Neural crest cell (in vitro differentiated cells): ENCODE data around the gene TNFAIP8L1. TPM values are rescaled to one million over a fixed set of nuclear protein-coding genes. Genes with fewer than 3 reads are reported as not detected.
"Not testable (repeated sequence)": the region's sequence is repeated elsewhere in the genome, so short reads cannot be mapped to it uniquely, and the experiment has no call there.

Experiments used
- DNase-seq: peaks from one replicate; pipeline ENCODE4 v3.0.0; 2021; ENCODE audit warnings: low read depth, mixed read lengths, low spot score
- H3K27ac Mint-ChIP-seq: one replicate; pipeline ENCODE4 v1.8.0; 2021; ENCODE audit warnings: mild to moderate bottlenecking, mixed read lengths; ENCODE audit not compliant: unreplicated experiment
- H3K27me3 Mint-ChIP-seq: 2 replicates; pipeline ENCODE4 v1.8.0; 2021; ENCODE audit warnings: low read depth, mild to moderate bottlenecking, mixed read lengths
- H3K36me3 Mint-ChIP-seq: 2 replicates; pipeline ENCODE4 v1.8.0; 2021; ENCODE audit warnings: low read depth, mild to moderate bottlenecking, mixed read lengths
- H3K4me1 Mint-ChIP-seq: 2 replicates; pipeline ENCODE4 v1.8.0; 2021; ENCODE audit warnings: mixed read lengths
- H3K4me3 Mint-ChIP-seq: one replicate; pipeline ENCODE4 v1.8.0; 2021; ENCODE audit warnings: mild to moderate bottlenecking, mixed read lengths
- H3K9me3 Mint-ChIP-seq: 2 replicates; pipeline ENCODE4 v1.8.0; 2021; ENCODE audit warnings: mixed read lengths
- total RNA-seq: library from RNA; stranded (reverse); gene quantifications from 2 replicates; pipeline ENCODE4 v1.2.1, GENCODE V29; 2021
- TF ChIP-seq, protein P1 (sequence below): fragments of 200-600 bp; sonication (generic); conservative IDR thresholded peaks from 2 replicates; pipeline ENCODE4 v1.5.0; 2021; ENCODE audit warnings: antibody characterized with exemption, mild to moderate bottlenecking

The TNFAIP8L1 gene
- total RNA-seq, 1 donor from 2014 or later, result 8.0 TPM

DNA sequence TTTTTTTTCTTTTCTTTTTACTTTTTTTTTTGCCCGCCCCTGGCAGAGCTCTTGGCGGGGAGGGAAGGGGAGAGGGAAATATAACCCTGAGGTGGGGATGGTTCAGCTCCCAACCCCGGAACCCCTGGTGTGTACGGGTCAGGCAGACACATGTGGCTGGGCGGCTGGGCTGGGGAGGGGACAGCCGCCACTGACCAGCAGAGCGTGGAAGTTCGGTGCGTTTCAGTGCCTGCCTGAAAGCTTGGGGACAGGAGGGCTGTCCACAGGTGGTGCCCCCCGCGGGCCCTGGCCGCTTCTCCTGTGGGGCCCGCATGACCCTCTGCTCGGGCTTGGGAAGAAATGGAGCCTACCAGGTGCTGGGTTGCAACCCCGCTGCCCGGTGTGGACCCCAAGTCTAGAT, 36.0 kb downstream of the TNFAIP8L1 start:
- Mint-ChIP-seq H3K4me1 (no peaks in the 10 kb centered on the region), H3K36me3 (no peaks in the 10 kb centered on the region), H3K27ac (no peak overlapping the region), H3K4me3 (no peak overlapping the region), H3K9me3 (no peaks in the 10 kb centered on the region), H3K27me3 (no peaks in the 10 kb centered on the region)
- TF ChIP-seq, protein P1, sequence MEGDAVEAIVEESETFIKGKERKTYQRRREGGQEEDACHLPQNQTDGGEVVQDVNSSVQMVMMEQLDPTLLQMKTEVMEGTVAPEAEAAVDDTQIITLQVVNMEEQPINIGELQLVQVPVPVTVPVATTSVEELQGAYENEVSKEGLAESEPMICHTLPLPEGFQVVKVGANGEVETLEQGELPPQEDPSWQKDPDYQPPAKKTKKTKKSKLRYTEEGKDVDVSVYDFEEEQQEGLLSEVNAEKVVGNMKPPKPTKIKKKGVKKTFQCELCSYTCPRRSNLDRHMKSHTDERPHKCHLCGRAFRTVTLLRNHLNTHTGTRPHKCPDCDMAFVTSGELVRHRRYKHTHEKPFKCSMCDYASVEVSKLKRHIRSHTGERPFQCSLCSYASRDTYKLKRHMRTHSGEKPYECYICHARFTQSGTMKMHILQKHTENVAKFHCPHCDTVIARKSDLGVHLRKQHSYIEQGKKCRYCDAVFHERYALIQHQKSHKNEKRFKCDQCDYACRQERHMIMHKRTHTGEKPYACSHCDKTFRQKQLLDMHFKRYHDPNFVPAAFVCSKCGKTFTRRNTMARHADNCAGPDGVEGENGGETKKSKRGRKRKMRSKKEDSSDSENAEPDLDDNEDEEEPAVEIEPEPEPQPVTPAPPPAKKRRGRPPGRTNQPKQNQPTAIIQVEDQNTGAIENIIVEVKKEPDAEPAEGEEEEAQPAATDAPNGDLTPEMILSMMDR, result no peak
- no peak for DNase-seq

DNA sequence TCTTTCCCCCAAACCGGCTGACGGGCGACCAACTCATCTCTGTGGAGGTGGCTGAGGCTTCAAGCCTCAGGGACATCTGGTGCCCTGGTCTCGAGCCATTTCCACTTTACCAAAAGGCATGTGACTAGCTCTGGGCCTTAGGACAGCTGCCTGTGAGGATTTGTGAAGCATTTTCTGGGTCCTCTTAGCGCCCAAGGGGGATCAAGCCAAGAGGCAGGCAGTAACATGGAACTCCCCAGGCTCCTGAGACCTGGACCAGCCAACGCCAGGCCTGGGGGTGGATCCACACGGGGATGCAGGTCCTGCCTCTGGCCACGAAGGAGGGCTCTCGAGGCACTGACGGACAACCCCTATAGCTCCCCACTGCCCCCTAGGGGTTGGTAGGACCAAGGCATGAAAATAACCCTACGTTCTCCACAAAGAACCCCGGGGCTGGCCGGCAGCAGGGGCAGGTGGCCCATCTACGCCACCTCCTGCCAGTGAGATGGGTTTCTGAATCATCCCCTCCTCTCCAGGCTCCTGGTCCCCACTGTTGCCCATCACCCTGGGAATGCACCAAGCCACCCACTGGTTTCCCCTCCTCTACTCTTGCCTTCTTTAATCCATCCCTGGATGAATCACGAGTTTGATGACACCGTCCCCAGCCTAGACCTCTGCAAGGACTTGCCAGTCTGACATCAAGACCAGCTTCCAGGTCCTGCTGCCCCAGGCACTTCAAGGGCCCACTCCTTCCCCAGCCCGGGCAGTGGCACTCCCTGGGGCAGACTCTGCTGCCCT, 37.8 kb downstream of the TNFAIP8L1 start:
- H3K36me3 Mint-ChIP-seq, result no peaks in the 10 kb centered on the region
- TF ChIP-seq, protein P1, result peak; percentile 53
- no peaks in the 10 kb centered on the region for H3K9me3 Mint-ChIP-seq
- no peaks in the 10 kb centered on the region for H3K4me1 Mint-ChIP-seq
- H3K27me3 Mint-ChIP-seq, result no peaks in the 10 kb centered on the region
- no peak overlapping the region for H3K27ac Mint-ChIP-seq
- H3K4me3 Mint-ChIP-seq, result peak overlapping the region; percentile 13
- peak; percentile 36 for DNase-seq

DNA sequence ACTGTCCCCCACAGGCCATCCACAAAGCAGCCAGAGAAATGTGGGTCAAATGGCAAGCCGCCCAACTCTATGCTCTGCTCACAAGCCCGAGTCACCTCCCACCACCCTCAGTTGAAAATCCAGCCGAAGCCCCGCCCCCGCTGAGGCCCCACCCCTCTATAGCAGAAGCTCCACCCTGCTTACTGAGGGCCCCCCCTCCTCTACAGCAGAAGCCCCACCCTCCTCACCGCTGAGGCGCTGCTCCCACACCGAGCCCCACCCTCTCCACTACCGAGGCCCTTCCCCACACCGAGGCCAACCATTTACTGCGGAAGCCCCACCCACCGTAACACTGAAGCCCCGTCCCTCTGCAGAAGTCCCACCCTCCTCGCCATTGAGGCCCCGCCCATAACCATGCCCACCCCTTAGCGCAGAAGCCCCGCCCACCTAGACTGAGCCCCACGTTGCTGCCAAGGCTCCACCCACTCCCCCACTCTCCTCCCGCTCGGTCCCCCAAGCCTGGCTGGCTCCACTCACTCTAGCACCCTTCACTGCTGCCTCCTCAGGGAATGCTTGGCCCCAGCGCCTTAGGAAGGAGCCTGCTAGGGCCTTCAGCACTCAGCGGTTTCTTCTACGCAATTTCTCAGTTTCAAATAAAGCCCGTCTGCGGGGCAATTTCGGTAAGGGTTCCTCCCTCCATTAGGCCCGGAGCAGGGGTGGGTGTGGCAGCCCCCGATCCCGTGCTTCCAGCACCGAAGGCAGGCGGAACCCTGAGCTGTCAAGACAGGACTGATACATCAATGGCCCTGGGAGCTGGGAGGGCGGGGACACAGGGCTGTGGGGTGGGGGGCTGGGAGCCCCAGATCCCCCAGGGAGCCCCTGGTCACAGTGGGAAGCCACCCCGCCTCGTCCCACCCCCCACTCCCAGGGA, 39.8 kb downstream of the TNFAIP8L1 start:
- no peaks in the 10 kb centered on the region for H3K9me3 Mint-ChIP-seq
- no peaks in the 10 kb centered on the region for H3K27me3 Mint-ChIP-seq
- H3K4me1 Mint-ChIP-seq, result no peaks in the 10 kb centered on the region
- no peak for DNase-seq
- H3K27ac Mint-ChIP-seq, result no peak overlapping the region
- TF ChIP-seq, protein P1, result no peak
- H3K36me3 Mint-ChIP-seq, result peaks cover 2% of the 10 kb centered on the region
- H3K4me3 Mint-ChIP-seq, result no peak overlapping the region

DNA sequence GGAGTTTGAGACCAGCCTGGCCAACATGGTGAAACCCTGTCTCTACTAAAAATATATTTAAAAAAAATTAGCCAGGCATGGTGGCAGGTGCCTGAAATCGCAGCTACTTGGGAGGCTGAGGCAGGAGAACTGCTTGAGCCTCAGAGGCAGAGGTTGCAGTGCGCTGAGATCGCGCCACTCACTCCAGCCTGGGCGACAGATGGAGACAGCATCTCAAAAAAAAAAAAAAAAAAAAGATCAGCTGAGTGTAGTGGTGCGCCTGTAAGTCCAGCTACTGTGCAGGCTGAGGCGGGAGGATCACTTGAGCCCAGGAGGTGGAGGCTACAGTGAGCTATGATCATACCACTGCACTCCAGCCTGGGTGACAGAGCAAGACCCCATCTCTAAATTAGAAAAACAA, 40.7 kb downstream of the TNFAIP8L1 start:
- H3K27ac Mint-ChIP-seq, H3K9me3 Mint-ChIP-seq, H3K36me3 Mint-ChIP-seq, H3K27me3 Mint-ChIP-seq, H3K4me3 Mint-ChIP-seq, H3K4me1 Mint-ChIP-seq, DNase-seq: not testable (repeated sequence)

DNA sequence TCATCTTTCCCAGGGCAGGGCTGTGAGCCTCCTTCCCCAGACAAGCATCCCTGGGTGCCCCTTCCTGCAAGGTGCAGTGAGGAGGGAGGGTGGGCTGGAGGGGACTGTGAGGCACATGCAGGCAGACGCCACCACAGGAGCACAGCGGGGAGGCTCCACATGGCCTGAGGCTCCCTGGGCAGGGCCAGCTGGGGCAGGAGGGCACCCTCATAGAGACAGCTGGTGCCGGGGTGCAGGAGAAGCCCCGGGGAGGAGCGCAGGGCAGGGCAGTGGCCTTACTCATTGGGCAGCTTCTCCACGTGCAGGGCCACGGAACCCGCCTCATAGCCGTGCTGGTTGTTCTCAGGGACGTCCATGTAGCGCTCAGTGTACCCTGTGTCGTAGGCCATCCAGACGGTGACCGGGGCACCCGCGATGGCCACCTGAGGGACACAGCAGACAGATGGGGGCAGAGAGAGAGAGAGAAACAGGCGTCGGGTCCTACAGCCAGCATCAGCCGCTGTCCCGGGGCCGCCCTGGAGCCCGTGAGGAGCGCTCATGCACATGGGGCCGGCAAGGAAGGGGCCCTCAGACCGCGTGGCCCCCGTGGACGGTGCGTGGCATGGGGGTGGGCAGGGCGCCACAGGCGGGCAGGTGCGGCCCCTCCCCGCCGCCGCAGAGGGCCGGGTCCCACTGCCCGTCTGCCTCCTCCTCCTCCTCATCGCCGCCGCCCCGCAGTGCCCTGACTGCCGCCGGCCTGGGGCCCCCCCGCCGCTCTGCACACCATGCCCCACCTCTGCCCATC, 43.3 kb downstream of the TNFAIP8L1 start:
- no peaks in the 10 kb centered on the region for H3K9me3 Mint-ChIP-seq
- TF ChIP-seq, protein P1, result no peak
- no peaks in the 10 kb centered on the region for H3K27me3 Mint-ChIP-seq
- peaks cover 2% of the 10 kb centered on the region for H3K36me3 Mint-ChIP-seq
- no peak for DNase-seq
- no peaks in the 10 kb centered on the region for H3K4me1 Mint-ChIP-seq
- H3K4me3 Mint-ChIP-seq, result no peak overlapping the region
- H3K27ac Mint-ChIP-seq, result no peak overlapping the region
